Stimulated activated CD8-positive, alpha-beta memory T cell treated with anti-CD3 and anti-CD28 coated beads, Interleukin-2, amount 100 ng/mL, for 48 hours (primary cell): ENCODE results near the gene ZNF836.

Experiments
- DNase-seq, 2 donors: peaks; one replicate each; pipeline ENCODE4 v3.0.0-alpha.2; 2020; ENCODE audit warnings: low read depth in 2 of 2

ZNF836 gene

DNA sequence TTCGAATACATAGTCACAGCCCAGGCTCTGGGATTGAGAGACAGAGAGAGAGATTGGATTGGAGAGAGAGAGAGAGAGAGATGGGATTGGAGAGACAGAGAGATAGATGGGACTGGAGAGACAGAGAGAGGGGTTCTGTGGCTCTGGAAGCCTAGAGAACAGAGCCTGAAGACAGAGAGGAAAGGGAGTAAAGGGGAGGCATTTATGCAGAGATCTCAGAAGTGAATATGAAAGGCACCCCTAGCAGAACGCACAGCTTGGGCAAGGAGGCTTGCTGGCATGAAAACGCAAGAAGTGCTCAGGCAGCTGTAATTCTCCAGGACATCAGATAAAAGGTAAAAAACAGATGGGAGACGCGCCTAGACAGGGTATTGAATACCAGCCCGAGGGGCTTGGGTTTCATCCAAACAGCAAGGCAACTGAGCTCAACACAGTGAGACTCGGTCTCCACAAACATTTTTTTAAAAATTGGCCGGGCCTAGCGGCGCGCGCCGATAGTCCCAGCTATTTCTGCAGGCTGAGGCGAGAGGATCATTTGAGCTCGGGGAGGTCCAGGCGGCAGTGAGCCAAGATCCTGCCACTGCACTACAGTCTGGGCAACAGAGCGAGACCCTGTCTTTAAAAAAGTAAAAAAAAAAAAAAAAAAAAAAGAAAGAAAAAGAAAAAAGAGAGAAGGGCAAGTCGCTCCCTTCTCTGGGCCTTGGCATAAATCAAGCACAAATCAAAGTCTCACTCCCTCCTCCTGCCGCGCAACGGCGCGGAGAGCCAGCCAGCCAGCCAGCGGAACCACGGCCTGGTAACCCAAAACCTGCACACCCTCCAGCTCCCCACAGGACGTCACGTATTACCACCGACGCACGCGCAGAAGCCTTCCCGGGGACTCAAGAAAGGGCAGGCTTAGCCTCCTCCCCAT lies 17.7 kb upstream of the ZNF836 start:
- DNase-seq: no peak

DNA sequence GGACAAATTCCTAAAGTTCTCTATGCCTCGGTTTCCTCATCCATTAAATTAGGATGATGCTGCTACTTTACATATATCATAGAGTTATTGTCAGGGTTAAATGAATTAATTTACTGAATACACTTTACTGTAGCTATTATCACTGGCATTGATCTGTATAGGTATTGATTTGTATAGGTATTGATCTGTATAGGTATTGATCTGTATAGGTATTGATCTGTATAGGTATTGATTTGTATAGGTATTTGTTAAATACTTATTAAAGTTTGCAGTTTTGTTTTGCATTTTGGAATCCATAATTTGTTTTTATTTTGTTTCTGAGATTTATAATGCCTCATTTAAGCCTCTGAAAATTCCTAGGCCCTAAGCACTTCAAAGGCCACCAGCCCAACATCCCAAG lies 16.0 kb upstream of the ZNF836 start:
- no peak for DNase-seq

DNA sequence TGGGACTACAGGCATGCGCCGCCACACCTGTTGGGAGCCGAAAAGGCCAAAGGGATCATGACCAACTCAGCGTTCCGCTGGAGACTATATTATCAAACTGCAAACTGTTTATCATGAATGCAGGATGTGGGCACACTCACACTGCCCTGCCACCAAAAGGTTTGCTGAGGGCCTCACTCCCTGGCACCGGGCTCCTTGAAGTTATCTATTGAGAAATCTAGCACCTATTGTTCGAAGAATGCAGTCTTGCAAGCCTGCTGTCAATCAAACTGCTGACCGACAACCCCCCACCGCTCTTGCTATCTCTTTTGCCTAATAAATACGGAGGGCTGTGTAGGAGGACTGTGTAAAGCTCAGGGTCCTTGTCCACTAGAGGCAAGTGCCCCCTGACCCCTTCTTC lies 5.2 kb upstream of the ZNF836 start:
- no peak for DNase-seq

DNA sequence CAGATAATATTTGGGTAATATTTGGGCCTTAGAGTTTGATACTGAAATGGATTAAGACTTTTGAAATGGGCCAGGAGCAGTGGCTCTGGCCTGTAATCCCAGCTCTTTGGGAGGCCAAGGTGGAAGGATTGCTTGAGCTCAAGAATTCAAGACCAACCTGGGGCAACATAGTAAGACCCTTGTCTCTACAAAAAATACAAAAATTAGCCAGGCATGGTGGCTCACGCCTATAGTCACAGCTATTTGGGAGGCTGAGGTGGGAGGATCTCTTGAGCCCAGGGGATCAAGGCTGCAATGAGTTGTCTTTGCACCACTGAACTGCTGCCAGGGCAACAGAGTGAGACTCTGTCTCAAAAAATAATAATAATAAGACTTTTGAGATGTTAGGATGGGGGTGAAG lies 926 bp upstream of the ZNF836 start:
- DNase-seq: no peak

DNA sequence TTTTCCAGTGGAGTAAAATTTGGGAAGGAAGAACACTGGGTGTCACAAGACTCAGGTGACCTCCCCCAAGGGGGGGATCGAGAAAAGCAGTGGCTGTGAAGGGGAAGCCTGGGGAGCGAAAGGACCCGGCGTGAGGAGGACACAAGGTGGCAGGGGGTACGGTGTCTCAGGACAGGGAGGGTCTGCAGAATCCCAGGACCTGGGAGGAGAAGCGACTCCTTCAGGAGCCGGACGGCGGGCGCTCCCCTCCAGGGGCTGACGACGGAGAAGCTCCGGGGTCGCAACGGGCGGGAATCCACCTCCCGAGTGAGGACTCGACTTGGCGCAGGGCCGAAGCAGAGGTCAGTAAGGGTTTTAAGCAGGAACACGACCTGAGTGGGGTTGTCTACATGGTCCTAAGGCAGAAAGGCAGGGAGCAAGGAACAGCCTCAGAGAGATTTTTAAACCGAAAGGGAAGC lies 529 bp downstream of the ZNF836 start:
- no peak for DNase-seq

DNA sequence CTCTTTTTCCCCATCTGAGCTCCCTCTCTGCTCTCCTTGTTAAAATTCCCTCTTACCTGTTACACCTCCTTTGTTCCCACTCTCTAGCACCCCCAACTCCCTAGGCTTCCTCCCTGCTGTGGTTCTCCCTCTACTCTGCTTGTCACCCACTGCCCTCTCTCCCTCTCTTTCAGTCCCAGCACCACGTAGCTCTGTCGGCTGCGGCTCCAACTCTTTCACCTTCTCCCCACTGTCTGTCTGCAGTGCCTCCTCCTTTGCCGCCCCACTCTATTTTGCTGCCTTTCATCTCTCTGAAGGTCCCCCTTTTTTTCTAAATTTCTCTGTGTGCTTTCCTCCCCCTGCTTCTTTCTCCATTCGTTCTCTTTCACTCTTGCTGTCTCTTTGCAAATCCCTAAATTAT lies 1.1 kb downstream of the ZNF836 start:
- DNase-seq: no peak

DNA sequence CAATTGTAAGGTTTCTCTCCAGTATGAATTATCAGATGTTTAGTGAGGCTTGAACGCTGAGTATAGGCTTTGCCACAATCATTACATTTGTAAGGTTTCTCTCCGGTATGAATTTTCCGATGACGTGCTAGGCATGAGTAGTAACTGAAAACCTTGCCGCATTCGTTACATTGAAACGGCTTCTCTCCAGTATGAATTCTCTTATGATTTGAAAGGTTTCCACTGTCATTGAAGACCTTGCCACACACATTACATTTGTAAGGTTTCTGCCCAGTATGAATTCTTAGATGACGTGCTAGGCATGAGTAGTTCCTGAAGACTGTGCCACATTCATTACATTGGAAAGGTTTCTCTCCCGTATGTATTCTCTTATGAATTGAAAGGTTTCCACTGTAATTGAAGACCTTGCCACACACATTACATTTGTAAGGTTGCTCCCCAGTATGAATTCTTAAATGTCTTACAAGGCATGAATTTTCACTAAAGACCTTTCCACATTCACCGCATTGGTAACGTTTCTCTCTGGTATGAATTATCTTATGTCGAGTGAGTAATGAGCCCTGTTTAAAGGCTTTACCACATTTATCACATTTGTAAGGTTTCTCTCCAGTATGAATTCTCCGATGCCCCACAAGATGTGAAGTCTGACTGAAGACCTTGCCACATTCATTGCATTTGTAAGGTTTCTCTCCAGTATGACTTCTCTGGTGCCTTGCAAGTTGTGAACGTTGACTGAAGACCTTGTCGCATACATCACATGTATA lies 15.6 kb downstream of the ZNF836 start:
- DNase-seq: no peak

DNA sequence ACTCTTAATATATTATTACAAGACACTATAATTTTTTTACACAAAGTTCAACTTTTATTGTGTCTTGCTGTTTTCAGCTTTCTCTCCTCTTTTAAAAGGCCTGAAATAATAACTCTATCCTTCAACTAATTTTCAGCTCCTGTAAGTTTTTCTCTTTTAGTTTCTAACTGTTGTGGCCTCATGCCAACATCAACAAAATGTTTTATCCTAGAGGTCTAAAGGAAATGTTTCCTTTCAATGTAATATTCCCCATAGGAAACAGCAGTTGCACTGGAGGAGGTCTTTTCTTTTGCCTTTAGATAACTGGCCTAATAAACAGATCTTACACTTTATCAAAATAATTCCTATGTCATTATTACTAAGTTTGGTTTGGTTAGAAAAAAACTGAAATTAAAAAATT lies 23.2 kb downstream of the ZNF836 start:
- no peak for DNase-seq

DNA sequence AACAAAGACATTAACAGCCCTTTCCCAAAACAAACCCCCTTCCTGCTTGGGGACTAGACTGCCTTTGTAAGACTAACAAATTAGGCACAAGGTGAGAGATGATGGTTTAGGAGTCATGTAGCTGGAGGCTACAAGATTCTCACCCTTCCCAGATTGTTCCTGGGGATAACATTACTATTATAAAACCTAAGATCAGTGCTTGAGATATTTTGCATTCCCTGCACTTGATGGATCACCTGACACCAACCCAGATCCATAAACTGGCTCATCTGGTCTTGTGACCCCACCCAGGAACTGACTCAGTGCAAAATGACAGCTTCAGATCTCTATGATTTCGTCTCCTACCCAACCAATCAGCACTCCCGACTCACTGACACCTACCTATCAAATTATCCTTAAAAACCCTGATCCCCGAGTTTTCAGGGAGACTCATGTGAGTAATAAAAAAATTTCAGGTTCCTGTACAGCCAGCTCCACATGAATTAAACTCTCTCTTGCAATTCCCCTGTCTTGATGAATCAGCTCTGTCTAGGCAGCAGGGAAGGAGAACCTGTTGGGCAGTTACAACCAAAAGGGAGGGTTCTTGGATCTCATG lies 29.3 kb downstream of the ZNF836 start:
- DNase-seq: no peak

DNA sequence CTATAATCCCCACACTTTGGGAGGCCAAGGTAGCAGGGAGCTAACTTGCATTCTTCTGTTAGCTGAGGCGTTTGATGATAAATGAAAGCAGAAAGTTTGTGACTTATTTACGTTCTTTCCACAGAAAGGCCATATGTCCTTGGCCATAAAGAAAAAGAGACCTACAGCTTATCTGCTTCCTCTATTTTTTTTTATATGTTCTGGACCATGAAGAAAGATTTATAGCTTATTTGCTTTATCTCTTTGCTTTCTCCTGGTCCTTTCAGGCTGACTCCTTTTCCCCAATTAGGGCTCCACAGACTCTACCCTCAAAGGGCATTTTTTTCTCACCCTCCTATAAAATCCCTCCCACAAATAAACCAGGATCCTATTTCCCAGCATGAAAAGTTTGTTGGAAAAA lies 30.2 kb downstream of the ZNF836 start:
- DNase-seq: no peak

DNA sequence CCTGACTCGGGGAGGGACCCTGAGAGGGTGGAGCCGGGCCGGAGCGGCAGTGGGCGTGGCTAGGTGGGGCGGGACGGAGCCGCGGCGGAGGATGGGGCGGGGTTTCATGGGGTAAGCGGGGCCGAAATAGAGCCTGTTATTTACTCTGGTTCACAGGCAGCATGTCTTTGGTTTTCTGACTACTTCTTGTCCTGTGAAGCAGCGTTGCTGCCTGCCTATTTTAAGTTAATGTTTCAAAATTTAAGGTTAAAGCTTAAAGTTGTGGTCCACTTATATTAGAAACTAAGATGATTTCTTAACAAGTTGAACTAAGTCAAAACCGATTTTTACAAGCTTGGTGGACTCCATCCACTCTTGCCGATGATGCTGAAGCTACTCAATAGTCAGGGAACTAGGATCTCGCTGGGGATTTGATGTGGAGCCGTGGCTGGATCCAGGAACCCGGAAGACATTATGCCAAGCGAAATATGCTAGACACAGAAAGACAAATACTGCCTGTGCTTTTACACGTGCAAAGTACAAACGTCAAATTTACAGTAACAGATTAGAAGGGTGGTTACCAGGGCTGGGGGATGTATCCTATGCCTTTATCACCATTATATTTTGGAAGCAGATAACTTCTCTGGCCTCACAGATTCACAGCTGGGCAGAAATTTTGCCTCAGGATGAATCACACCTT lies 31.2 kb downstream of the ZNF836 start:
- peak in 1 of 2 donors; percentile 96 for DNase-seq

DNA sequence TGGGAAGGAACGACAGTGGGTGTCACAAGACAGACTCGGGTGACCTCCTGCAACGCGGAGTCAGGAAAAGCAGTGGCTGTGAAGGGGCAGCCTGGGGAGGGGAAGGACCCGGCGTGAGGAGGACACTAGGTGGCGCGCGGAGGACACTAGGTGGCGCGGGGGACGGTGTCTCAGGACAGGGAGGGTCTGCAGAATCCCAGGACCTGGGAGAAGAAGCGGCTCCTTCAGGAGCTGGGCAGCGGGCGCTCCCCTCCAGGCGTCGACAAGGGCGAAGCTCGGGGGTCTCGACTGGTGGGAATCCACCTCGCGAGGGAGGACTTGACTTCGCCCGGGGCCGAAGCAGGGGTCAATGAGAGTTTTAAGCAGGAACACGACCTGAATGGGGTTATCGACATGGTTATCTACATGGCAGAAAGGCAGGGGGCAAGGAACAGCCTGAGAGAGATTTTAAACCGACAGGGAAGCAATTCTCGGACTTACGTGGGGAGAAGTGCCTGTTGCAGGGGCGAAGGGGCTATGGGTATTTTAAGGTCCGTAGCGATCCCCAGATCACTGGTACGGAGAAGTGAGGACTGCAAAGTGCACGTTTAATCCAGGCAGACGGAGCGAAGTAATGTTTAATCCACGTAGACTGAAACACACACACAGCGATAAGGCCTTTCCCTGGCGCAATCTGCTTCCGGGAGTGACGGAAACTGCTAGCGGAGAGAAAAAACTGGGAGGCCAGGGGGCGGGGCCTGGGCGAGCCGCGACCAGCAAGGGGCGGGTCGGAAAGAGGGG lies 32.0 kb downstream of the ZNF836 start, which contains the start of gene ZNF616:
Gene ZNF616, minus strand, starts transcription at position 687 of the 780 bp plus-strand sequence. CDS start 9,426 bp downstream, outside the sequence.
- DNase-seq: peak; percentile 73 to 94

DNA sequence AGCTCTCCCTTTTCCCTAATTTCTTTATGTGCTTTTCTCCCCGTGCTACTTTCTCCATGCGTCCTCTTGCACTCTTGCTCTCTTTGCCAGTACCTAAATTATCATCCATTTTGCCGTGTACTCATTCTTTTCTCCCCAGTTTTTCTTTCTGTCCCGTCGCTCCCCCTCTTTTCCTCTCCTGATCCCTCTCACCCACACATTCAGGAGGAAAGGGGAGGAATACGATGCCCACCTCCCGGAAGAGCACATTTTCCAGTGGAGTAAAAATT lies 32.5 kb downstream of the ZNF836 start:
- no peak for DNase-seq

DNA sequence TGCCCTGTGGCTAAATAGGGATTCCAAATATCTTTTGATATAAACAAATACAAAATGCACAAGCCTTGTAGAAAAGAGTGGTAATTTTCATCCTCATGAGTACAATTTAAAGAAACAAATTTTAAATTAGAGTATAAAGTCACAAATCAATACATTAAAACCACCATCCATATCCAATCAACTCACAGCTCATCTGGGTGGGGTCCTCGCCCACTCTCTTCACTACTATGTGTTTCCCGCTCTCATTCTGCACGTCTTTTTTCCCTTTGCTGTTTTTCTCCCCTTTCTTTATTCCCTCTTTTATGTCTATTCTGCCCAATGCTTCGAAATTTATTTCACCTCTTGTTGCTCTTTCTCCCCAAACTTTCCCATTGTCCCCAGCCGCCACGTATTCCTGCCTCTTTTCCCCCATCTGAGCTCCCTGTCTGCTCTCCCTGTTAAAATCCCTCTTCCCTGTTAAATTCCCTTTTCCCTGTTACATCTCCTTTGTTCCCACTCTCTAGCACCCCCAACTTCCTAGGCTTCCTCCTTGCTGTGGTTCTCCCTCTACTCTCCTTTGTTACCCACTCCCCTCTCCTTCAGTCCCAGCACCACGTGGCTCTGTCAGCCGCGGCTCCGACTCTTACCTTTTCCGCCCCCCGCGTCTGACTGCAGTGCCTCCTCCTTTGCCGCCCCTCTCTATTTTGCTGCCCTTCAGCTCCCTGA lies 33.0 kb downstream of the ZNF836 start:
- DNase-seq: peak; percentile 4 to 13

DNA sequence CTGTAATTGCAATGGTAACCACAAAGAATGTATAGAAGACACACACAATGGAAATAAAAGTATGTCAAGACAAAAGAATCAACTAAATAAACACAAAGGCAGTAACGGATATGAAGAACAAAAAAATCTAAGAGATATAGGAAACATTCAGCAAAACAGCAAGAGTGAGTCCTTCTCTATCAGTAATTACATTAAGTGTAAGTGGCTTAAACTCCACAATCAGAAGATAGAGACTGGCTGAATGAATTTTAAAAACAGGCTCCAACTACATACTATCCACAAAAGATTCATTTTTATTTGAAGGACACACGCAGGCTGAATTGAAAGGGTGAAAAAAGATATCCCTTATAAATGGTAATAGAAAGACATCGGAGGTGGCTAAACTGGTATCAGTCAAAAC lies 51.1 kb downstream of the ZNF836 start:
- DNase-seq: no peak

DNA sequence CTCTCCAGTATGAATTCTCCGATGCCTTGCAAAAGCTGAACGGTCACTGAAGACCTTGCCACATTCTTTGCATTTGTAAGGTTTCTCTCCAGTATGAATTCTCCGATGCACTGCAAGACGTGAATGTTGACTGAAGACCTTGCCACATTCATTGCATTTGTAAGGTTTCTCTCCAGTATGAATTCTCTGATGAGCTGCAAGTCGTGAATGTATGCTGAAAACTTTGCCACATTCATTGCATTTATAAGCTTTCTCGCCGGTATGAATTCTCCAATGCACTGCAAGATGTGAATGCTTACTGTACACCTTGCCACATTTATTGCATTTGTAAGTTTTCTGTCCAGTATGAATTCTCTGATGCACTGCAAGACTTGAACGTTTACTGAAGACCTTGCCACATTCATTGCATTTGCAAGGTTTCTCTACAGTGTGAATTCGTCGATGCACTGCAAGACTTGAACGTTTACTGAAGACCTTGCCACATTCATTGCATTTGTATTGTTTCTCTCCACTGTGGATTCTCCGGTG lies 55.8 kb downstream of the ZNF836 start:
- no peak for DNase-seq

DNA sequence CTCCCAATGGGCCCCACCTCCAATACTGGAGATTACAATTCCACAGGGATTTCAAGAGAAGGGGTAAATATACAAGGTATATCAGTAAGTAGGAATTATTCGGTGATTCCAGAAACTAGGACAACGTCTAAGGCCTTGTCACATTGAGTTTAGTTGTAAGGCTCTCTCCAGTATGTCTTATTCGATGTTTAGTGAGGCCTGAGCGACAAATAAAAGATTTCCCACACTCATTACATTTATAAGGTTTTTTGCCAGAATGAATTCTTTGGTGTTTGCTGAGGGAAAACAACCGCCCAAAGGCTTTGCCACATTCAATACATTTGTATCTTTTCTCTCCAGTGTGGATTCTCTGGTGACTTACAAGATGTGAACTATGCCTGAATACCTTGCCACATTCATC lies 56.7 kb downstream of the ZNF836 start:
- DNase-seq: no peak

DNA sequence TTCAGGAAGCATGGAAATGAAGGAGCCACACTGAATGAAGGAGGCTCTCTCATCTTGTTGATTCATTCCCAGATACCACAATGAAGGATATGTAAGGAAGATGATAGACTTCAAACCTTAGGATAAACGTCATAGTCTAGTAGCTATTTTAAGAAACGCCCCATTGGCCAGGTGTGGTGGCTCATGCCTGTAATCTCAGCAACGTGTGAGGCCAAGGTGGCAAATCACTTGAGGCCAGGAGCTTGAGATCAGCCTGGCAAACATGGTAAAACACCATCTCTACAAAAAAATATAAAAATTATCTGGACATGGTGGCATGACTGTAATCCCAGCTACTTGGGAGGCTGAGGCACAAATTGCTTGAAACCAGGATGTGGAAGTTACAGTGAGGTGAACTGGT lies 58.8 kb downstream of the ZNF836 start:
- no peak for DNase-seq

DNA sequence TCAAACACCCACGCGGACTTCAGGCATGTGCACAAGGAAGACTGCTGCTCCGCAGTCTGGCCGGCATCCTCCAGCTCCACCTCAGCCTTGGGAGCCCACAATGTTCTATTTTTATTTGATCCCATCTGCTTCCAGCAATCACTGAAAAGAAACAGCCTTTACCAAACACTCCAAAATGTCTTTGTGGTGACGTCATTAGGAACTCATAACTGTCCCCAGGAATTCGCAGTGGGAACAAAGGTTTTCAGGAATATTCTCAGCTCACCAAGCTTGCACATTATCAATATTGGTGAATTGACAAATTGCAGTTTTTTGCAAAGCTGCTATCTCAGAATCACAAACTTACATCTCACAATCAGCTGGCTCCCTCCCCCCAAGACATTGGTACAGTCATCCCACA lies 60.6 kb downstream of the ZNF836 start:
- no peak for DNase-seq
